GM12875 (cell line): ENCODE measurements around the gene NCAPD2.
"Not testable (repeated sequence)": the region's sequence is repeated elsewhere in the genome, so short reads cannot be mapped to it uniquely, and the experiment has no call there.

Experiments used
- H3K4me3 ChIP-seq: one replicate; pipeline ENCODE4 v1.5.1; 2011; ENCODE audit warnings: low read depth, low read length, control low read depth
- CTCF ChIP-seq: IDR thresholded peaks from 2 replicates; pipeline ENCODE4 v1.5.1; 2011; ENCODE audit warnings: low read depth, mild to moderate bottlenecking, control low read depth, inconsistent platforms, low read length, moderate library complexity, borderline replicate concordance; ENCODE audit not compliant: insufficient read depth

NCAPD2 gene

GRCh38 chr12:6466184-6466573 lies 27.7 kb upstream of the NCAPD2 start:
- H3K4me3 ChIP-seq = no peak overlapping the region
- no peak for TF ChIP-seq CTCF

- H3K4me3 ChIP-seq = not testable (repeated sequence)
These were observed 27.2 kb upstream of the NCAPD2 start for GRCh38 chr12:6466751-6467150.

GRCh38 chr12:6467571-6468282 lies 26.2 kb upstream of the NCAPD2 start:
- H3K4me3 ChIP-seq = not testable (repeated sequence)

GRCh38 chr12:6468283-6468575 lies 25.7 kb upstream of the NCAPD2 start:
- no peak overlapping the region for H3K4me3 ChIP-seq
- TF ChIP-seq CTCF = no peak

- H3K4me3 ChIP-seq = no peak overlapping the region
- no peak for TF ChIP-seq CTCF
These were observed 24.8 kb upstream of the NCAPD2 start for GRCh38 chr12:6469092-6469491.

GRCh38 chr12:6469609-6470374 lies 24.1 kb upstream of the NCAPD2 start:
- TF ChIP-seq CTCF = no peak
- H3K4me3 ChIP-seq = peak overlapping the region; percentile 78

GRCh38 chr12:6470375-6471163 lies 23.3 kb upstream of the NCAPD2 start, which contains the start of gene VAMP1:
TSS of gene VAMP1 (minus strand) at chr12:6470677. CDS start at chr12:6470531, 146 bp downstream.
- no peak for TF ChIP-seq CTCF
- peak within 1 kb of the TSS; percentile 78 for H3K4me3 ChIP-seq

- no peak for TF ChIP-seq CTCF
- H3K4me3 ChIP-seq = no peak overlapping the region
These were observed 21.9 kb upstream of the NCAPD2 start for GRCh38 chr12:6471989-6472360.
